HG03095 (cell line): ENCODE data around the gene MECP2.

Experiments
- ATAC-seq: cut with Tn5 transposase; IDR thresholded peaks from one replicate; pipeline ENCODE4 v1.9.1; 2021; ENCODE audit warnings: moderate library complexity; ENCODE audit not compliant: unreplicated experiment

Gene MECP2

DNA sequence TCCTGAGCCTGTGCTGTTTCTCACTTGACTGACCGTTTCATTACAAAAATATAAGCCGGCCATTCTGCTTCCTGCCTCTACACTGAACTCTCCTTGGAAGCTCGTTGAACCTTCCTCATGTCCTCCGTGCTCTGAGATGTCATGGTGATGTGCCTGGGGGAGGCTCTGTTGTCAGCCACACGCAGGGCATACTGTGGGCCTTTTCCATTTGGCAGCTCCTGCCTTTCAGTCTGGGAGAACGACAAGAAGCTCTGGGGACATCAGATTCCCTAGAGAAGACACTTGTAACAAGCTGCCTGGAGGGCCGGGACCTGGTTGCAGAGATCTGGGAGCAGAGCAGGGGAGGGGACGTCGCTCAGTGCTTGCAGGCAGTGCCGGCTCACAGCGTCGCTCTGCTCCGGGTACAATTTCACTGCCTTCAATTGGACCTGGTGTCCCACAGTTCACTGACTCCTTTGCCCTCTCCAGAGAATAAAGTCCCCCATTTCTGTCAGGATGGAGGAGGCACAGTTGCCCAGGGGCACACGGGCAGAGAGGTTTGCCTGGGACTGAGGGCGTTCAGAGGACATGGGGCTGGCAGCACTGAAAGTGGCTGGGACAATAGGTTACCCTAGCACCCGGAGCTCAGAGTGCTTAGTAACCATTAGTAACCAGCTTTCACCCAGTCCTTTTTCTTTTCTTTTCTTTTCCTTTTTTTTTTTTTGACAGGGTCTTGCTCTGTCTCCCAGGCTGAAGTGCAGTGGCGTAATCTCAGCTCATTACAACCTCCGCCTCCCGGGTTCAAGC is 19.1 kb upstream of the MECP2 start:
- no peak for ATAC-seq

DNA sequence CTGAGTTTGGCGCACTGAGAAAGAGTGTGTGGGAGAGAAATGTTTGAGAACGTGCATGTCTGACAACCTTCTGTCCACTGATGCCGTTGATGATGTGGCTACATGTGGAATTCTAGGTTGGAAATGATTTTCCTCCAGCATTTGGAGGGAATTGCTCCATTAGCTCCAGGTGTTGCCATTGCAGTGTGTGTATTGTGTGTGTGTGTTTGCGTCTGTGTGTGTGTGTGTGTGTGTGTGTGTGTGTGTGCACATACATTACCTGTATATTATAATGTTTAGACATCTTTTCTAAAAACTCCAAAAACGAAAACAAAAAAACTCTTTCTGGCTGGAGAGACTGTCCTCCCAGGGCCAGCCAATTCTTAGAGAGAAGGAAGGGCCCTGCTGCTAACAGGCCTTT is 18.2 kb upstream of the MECP2 start:
- ATAC-seq = no peak

DNA sequence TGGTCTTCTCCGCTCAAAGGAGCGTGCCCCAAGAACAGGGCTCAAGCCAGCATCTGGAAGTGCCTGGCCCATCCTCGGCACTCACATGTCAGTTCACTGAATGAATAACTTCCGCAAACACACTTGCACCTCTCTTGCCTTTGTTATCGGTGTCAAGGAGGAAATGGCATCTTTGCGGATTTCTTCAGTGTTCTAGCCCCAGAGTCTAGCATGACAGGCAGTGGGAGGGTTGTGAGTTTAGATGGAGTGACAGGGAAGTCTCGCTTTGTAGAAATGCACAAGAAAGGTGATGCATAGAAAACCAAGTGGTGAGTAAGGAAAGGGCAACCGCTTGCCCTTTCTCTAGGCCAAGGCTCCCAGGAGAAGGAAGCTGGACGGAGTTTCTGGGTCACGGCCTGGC is 17.6 kb upstream of the MECP2 start:
- ATAC-seq = no peak

DNA sequence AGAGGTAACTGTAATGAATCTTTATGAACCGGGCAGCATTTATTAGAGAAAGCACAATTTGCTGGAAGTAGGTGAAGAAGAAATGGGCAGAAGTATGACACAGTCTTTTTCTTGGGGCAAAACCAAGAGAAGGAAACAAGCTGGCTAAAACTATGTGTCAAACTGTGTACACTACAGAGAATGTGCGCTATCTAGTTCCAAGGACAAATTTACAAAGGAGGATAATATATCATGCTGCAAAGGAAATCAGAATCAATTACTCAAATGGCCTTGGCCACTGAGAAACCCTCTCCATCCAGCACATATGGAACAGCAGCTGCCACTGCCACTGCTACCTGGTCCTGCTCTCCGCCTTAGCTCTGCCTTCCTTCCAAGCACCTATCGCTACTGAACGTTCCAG is 17.1 kb upstream of the MECP2 start:
- no peak for ATAC-seq

DNA sequence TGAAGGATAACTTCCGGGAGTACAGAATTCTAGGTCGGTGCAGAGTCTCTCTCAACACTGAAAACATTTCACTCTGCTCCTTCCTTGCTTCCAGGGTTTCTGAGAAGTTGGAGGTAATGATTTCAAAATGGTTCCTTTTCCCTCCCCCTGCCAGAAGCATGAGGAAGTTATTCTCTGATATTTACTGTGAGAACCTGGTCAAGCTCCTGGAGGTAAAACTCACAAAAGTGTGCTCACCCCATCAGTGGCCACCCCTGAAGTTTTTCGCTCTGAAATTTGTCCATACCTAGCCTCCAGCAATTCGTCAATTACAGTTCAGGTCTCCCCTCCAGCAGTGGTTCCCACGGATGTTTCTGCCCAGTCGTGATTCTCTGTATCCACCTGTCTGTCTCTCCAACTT is 16.2 kb upstream of the MECP2 start:
- no peak for ATAC-seq

DNA sequence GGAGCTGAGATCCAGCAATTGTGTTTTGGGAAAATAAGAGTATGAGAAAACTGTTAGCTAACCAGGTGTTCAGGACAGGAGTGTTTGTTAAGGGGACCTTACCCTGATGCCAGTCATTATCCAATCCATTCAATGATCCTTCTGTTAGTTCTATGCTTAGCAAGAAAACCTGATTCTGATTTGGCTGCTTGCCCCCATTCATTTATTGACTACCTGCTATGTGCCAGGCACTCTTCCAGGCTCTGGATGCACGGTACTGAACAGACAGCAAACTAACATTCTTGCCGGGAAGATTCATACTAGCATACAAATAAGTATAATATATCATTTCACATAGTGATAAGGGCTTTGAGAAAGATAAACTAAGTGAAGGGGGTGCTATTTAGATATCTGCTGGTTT is 1.0 kb upstream of the MECP2 start:
- no peak for ATAC-seq

DNA sequence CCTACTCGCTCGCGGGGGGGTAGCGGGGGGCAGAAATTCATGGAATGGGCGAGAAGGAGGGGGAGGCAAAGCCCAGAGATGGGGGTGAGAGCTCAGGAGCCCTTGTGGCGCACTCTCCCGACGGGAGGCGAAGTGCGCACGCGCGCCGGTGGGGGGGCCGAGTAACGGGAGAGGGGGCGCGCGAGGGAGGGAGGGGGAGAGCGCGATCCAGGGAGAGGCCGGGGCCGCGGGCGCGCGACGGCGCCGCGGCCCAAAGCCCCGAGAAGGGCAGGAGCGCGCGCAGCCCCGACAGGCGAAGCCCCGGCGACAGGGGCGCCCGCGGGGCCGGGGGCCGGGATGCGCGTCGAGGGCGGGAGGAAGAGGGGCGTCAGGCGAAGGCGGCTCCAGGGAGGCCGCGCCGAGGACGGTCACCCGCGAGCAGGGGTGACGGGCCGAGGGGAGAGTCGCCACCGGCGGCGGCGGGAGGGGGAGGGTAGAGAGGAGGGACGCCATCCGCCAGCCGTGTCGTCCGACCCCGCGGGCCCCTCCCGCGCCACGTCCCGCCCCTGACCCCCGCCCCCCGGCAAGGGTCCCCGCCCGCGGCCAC is 421 bp downstream of the MECP2 start:
- peak; percentile 23 for ATAC-seq

DNA sequence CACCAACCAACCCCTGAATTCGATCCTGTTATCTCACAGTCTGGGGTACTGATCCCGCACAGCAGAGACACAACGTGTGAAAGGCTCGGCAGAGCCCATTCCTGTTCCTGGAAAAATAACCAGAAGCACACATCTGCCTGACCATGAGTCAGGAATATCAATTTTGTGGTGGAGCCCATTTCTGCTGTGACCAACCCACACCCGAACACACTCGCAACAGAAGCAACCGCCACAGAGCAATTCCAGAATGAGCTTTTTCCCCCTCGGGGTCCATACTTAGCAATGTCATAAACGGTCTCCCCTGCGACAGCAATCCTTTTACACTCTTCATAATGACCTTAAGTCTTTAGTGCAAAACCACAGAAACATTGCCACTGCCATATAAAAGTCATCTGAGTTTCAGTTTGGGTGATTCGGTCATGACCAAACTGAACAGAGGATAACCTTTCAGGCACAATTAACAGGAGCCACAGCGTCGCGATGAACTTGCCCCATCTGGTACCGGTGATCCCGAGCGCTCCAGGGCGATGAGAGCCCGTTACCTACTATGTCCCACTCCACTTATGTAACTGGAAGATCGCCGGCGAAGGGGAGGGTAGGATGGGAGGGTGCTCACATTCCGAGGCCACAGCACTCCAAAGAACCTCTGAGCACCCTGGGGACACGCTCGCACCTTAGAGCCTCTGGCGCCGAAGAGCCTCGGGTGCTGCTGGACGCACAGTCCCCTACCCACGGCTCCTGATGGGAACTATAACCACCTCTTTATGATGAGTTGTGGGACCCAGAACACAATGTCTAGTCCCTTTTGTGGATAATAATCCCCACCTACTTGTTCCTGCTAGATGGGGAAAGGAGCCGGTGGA is 1.1 kb downstream of the MECP2 start:
- no peak for ATAC-seq

DNA sequence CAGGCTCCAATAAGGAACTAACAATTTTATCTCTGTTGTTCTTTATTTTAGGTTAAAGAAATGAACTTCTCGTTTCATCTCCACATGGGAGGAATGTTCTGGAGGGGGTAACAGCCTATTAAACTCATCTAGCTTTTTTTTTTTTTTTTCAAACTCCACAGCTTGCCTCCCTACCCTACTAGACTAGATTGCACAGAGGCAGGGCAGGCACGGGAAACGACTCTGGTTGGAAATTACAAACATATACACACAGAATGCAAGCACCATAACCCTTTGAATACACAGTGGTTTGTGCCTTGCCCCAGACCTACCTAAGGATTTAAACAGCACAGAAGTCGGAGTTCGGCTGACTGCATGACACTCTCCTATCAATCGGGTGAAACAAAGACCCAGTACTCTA is 2.7 kb downstream of the MECP2 start:
- no peak for ATAC-seq

DNA sequence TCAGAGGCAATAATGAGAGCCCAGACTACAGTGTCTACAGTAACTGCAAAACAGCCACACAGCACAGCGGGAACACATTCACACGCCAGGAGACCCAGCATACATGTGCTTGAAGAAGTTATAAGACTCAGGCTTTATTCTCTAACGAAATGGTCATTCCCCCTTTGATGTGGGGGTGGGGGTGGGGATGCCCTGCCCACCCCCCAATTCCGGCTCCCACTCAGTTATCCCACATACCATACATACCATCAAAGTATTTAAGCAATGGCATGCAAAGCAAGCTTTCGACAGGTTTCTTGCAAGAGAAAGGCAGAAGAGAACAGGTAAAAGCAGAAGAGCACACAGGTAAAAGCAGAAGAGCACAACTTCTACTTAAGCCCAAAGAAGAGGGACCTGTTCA is 3.6 kb downstream of the MECP2 start:
- no peak for ATAC-seq

DNA sequence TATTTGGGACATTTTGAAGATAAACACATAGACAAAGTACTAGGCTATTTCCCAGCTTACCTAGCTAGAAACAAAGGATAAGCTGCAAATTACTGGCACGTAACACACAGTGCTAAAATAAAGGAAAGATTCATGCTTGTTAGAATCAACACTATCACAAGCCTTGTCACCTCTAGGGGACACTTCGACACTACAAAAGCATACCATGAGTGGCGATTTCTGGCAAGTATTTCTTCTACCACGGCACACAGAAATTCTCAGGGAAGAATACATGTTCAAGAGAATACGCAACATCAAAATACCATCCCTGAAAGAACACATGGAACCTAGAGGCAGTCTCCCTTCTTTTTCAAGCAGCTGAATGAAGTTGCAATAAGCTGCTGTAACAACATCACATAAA is 5.1 kb downstream of the MECP2 start:
- ATAC-seq = no peak

DNA sequence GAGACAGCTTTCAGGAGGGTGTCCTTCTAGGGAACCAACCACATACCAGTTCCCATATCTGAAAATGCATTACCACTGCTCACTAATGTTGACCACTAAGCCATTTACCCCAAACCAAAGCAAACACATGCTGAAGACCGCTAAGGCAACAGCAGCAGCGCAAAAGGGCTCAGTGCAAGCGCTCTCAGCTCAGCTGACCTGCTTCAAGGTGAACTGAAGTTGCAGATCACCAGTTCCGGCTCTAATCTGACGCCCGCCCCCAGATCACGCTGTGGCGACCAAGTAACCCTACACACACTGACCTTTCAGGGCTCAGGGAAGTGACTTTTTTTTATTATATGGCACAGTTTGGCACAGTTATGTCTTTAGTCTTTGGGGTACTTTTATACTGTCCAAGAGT is 5.8 kb downstream of the MECP2 start:
- ATAC-seq = no peak

DNA sequence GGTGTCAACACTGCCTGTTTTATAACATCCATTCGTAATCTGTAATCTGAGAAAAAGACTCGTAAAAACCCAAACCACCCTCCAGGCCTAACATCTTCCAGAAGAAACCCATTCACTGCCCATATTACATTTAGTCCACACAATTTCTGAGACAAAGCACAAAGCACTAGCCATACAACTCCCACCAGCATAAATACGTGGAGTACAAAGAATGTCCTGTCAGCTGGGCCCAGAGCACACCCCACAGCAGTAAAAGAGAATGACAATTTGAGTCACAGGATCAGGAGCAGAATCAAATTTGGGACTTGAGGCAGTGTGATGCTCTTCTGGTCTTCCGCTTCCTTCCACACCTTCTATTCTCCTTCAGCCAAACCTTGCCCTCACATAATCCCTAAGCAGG is 6.8 kb downstream of the MECP2 start:
- ATAC-seq = no peak

DNA sequence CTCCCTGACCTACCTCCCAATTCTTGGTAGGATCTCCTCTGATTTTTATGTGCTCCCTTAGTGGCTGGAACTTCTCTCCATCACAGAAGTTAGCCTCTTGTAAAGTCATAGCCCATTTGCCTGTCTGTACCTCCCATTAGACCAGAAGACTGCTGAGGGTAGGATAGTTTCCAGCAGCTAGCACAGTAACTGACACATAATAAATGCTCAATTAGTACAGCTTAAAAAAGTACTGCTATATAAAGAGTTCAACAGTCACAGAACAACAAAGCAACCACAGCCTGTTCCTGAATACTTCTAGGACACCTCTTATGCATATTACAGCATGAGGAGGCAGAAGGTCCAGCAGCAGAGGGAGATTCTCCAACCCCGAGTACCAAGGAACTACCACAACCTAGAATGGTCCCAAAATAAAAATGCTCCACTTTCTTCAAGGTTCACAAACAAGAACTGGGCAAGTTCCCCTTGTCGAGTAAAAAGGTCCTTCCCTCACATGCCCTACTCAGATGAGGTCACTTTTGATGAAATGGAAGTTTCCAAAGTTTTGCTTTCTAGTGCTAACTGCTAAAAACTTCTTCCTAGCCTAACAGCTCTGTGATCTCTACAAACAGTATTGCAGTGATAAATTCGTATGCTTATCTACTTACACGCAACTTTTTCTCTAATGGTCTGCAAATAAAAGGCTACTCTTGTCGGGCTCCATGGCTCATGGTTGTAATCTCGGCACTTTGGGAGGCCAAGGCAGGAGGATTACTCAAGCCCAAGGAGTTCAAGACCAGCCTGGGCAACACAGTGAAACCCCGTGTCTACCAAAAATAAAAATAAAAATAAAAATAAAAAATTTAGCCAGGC is 12.8 kb downstream of the MECP2 start:
- no peak for ATAC-seq

DNA sequence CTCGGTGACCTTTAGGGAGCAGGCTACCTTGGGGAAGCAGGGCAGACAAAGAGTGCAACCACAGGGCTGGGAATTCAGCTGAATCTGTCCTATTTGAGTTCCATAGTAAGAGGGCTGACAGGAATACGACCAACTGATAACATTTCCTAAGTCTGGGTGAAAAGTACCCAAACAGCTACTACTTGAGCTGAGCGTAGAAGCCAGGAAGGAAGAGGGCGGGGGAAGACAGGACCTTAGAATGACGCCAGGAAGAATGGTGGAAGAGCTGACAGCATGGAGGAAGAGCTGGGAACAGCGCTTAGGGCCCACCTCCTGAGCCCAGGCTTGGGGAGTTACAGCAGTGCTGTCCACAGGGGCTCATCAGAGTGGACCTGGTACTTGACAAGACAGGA is 14.4 kb downstream of the MECP2 start:
- no peak for ATAC-seq

DNA sequence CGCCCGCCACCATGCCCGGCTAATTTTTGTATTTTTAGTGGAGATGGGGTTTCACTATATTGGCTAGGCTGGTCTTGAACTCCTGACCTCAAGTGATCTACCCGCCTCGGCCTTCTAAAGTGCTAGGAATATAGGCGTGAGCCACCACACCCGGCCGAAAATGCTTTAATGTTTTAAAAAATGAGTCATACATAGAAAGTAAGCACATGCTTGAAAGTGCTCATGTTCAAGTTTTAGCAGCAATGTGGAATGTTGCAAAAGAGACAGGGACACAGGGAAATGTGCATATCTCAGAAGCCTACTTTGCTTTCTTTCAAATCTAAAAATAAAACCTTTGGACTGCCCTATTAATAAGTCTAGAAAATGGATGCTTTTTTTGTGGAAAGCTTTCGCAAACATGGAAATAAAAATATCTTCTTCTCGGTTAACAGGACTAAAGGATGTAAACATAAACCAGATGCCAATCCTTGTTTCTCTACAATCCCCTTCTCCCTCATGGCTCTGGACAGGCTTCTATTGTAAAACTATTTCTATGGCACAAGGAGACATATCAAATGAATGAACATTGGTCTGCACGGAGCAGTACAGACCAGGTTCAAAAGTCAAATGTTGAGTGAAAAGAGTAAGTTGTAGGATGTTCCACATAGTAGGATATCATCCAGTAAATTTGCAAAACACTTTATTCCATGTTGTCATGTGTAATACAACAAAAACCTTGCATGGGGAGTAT is 15.0 kb downstream of the MECP2 start:
- ATAC-seq = no peak

DNA sequence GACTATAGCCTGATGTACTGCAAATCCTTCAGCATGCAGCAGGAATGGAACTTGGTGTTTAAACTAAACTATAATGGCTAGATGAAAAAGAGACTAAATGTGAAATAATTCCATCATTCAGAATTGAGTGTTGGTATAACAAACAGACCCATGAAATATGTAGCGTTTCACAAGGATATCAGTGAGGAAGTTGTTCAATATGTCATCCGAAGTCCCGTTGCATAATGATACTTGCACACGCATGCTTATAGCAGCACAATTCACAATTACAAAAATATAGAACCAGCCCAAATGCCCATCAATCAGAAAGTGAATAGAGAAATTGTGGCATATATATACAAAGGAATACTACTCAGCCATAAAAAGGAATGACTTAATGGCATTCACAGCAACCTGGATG is 20.4 kb downstream of the MECP2 start:
- ATAC-seq = no peak

DNA sequence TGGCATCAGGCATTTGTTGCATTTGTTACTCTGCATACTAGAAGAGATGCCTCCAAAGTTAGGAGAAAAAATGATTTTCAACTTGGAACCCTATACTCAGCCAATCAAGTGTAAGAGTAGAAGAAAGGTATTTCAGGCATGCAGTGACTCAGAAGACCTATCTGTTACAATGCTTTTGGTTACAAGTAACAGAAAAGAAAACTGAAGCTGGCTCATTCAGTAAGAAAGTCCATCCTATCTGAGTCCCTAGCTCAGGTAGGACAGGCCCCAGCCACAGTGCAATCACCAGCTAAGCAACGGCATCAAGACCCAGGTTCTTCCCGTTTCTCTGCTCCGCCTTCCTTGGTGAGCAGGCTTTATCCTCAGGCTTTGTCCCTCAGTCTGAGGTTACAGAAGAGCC is 23.3 kb downstream of the MECP2 start:
- no peak for ATAC-seq

DNA sequence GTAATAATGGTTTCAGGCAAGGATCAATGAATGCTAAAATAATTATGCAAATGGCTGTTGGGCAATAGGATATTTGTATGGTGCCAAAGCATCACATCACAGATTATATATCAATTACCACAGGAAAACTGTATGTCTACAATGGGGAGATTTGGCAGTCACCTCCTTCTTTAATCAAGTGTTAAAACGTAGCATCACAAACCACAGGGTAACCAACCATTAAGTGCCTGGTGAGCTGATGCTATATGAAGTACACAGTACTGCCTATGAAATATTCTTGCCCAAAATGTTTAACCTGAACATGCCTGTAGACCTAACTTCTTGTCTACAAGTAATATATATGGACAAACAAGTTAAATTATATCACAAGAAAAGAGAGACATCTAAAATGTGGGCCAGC is 25.3 kb downstream of the MECP2 start:
- no peak for ATAC-seq

DNA sequence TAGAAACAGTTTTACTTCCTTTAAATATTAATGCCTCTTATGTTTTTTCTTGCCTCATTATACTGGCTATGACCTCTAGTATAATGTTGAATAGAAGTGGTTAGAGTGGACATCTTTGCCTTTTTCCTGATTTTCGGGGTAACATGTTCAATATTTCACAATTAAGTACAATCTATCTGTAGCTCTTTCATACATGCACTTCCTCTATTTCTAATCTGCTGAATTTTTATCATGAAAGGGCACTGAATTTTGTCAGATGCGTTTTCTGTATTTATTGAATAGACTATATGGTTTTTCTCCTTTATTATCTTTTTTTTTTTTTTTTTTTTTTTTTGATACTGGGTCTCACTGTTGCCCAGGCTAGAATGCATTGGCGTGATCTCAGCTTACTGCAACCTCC is 29.0 kb downstream of the MECP2 start:
- ATAC-seq = no peak
